PC-9 (cell line): Measurements from ENCODE around the gene TMIGD1.

ENCODE experiments used
- EZH2 ChIP-seq: fragments of 200-600 bp; sonication (generic); IDR thresholded peaks from 2 replicates; pipeline ENCODE4 v1.8.0; 2017; ENCODE audit warnings: antibody characterized with exemption, low read depth
- TF ChIP-seq, protein P1 (sequence below): fragments of 200-600 bp; sonication (generic); conservative IDR thresholded peaks from 2 replicates; pipeline ENCODE4 v1.6.1; 2017; ENCODE audit warnings: mixed run types, antibody characterized with exemption, mild to moderate bottlenecking, moderate library complexity

DNA sequence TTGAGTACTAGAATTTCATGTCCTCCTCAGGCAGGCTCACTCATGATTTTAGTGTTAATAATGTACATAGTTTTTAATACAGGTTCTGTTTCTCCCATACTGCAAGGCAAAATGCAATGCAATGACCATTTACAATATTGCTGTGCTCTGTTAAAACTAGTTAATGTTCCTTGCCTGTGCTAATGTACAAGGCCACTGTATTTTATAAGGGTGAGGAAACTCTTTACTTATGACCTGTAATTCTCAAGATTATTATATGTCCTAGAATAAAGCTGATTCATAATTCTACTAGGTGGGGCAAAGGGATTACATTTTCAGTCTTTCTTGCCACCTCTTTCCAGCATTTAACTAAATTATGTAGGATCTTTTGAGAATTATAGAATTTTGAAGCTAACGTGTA is 19.4 kb downstream of the TMIGD1 start:
- TF ChIP-seq, protein P1, sequence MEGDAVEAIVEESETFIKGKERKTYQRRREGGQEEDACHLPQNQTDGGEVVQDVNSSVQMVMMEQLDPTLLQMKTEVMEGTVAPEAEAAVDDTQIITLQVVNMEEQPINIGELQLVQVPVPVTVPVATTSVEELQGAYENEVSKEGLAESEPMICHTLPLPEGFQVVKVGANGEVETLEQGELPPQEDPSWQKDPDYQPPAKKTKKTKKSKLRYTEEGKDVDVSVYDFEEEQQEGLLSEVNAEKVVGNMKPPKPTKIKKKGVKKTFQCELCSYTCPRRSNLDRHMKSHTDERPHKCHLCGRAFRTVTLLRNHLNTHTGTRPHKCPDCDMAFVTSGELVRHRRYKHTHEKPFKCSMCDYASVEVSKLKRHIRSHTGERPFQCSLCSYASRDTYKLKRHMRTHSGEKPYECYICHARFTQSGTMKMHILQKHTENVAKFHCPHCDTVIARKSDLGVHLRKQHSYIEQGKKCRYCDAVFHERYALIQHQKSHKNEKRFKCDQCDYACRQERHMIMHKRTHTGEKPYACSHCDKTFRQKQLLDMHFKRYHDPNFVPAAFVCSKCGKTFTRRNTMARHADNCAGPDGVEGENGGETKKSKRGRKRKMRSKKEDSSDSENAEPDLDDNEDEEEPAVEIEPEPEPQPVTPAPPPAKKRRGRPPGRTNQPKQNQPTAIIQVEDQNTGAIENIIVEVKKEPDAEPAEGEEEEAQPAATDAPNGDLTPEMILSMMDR = no peak
- TF ChIP-seq EZH2 = no peak
